GM18868 (cell line): ENCODE measurements around the gene BCL2L12.
"Not testable (repeated sequence)": the region's sequence is repeated elsewhere in the genome, so short reads cannot be mapped to it uniquely, and the experiment has no call there.

ENCODE experiments used
- ATAC-seq: cut with Tn5 transposase; IDR thresholded peaks from one replicate; pipeline ENCODE4 v1.9.1; 2021; ENCODE audit warnings: mild to moderate bottlenecking, moderate library complexity; ENCODE audit not compliant: unreplicated experiment

Gene BCL2L12

DNA sequence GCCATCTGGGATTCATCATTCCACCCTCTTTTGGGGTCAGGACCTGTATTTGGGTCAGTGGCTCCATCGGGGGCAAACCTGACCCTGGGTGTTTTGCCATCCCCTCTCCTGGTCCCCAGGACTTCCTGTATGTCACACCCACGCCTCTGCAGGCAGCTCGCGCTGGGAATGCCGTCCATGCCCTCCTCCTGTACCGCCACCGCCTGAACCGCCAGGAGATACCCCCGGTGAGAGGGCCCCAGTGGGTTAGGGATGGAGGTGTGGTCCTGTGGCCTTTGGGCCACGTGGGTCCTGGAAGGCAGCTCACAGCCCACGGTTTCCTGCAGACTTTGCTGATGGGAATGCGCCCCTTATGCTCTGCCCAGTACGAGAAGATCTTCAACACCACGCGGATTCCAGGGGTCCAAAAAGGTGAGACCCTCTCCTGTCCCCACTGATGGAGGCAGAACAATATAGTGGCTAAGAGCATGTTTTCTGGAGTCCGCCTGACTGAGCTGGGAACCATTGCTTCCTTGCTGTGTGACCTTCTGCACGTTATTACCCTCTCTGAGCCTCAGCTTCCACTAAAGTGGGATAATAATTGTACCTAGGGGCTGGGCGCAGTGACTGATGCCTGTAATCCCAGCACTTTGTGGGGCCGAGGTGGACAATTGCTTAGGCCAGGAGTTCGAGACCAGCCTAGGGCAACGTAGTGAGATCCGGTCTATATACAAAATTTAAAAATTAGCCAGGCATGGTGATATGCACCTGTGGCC, 39.3 kb downstream of the BCL2L12 start:
- ATAC-seq = no peak

GRCh38 chr19:49705919-49706318, 40.2 kb downstream of the BCL2L12 start:
- ATAC-seq = no peak

DNA sequence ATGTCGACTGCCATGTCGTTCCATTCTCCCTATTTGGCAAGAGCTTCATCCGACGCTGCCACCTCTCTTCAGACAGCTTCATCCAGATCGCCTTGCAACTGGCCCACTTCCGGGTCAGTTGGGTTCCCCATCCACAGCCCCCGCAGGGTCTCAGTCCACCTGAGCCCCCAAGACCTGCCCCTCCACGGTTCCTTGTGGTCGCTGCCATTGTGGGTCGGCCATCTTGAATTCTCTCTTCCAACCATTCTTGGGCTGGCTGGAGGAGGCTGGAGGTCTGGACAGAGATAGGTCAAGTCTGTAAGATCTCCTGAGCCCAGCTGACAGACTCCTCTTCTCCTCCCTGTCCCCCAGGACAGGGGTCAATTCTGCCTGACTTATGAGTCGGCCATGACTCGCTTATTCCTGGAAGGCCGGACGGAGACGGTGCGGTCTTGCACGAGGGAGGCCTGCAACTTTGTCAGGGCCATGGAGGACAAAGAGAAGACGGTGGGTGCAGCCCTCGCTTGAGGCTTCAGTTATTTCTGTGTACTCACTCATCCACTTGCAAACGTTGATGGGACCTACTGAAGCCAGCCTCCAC, 44.7 kb downstream of the BCL2L12 start:
- ATAC-seq = no peak

GRCh38 chr19:49712397-49712859, 46.7 kb downstream of the BCL2L12 start:
- no peak for ATAC-seq

DNA sequence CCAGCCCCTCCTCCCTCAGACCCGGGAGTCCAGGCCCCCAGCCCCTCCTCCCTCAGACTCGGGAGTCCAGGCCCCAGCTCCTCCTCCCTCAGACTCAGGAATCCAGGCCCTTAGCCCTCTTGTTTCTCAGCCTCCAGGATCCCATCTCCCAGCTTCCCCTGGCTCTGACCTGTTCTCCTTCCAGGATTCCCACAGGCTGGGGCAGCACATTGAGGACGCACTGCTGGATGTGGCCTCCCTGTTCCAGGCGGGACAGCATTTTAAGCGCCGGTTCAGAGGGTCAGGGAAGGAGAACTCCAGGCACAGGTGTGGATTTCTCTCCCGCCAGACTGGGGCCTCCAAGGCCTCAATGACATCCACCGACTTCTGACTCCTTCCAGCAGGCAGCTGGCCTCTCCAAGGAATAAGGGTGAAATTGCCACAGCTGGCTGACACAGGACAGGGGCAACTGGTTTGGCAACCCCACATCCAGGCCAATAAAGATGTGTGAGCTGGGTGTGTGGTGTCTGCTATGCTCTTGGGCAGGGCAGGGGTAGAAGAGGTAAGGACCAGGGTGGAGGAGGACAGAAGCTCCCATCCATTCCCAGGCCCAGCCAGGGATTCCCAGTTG, 47.6 kb downstream of the BCL2L12 start:
- no peak for ATAC-seq

GRCh38 chr19:49716154-49716553, 50.4 kb downstream of the BCL2L12 start:
- ATAC-seq = no peak

- no peak for ATAC-seq
Observed at GRCh38 chr19:49718511-49718910, 52.8 kb downstream of the BCL2L12 start.

DNA sequence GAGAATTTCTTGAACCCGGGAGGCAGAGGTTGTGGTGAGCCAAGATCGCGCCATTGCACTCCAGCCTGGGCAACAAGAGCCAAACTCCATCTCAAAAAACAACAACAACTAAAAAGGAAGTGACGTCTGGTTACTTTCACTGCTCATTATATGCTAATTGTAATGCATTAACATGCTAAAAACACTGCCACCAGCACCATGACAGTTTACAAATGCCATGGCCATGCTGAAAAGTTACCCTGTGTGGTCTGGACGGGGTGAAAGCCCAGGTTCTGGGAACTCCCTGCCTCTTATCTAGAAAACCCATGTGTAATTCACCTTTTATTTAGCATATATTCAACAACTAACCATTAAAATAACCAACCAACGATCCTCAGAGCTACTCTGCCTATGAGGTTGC, 53.3 kb downstream of the BCL2L12 start:
- no peak for ATAC-seq

GRCh38 chr19:49719420-49719819, 53.7 kb downstream of the BCL2L12 start:
- not testable (repeated sequence) for ATAC-seq
